H1 (cell line): ENCODE results near the gene NAXD. TPM values are rescaled to one million over a fixed set of nuclear protein-coding genes. Genes with fewer than 3 reads are reported as not detected.

Experiments used
- ATF3 ChIP-seq: IDR thresholded peaks from 2 replicates; pipeline ENCODE4 v1.6.1; 2011; ENCODE audit warnings: low read depth, mild to moderate bottlenecking, low read length; ENCODE audit not compliant: insufficient read depth
- BACH1 ChIP-seq: IDR thresholded peaks from 2 replicates; pipeline ENCODE4 v1.6.1; 2012; ENCODE audit warnings: low read length, improper control_type of control experiment
- CHD2 ChIP-seq: IDR thresholded peaks from 2 replicates; pipeline ENCODE4 v1.6.1; 2012; ENCODE audit warnings: low read length, improper control_type of control experiment
- CHD7 ChIP-seq: fragments of 300-600 bp; sonication (generic); IDR thresholded peaks from 2 replicates; pipeline ENCODE4 v1.7.1; 2012; ENCODE audit warnings: low read length, moderate library complexity, mild to moderate bottlenecking, inconsistent platforms; ENCODE audit not compliant: insufficient replicate concordance
- POLR2A ChIP-seq, 2 experiments: IDR thresholded peaks; 1 replicate in 1 of 2; 2 replicates in 1 of 2; pipeline ENCODE4 v1.6.1; 2011; ENCODE audit warnings: low read depth in 2 of 2, low read length in 2 of 2, mild to moderate bottlenecking in 2 of 2; ENCODE audit errors: control extremely low read depth in 1 of 2
- SIX5 ChIP-seq: IDR thresholded peaks from 2 replicates; pipeline ENCODE4 v1.6.1; 2011; ENCODE audit warnings: mild to moderate bottlenecking, low read depth, low read length
- SP1 ChIP-seq: IDR thresholded peaks from 2 replicates; pipeline ENCODE4 v1.6.1; 2011; ENCODE audit warnings: low read depth, low read length
- SUZ12 ChIP-seq: fragments of 200-600 bp; sonication (generic); IDR thresholded peaks from 2 replicates; pipeline ENCODE4 v1.6.1; 2012; ENCODE audit warnings: mild to moderate bottlenecking, inconsistent platforms, low read length, moderate library complexity, mixed read lengths
- TCF12 ChIP-seq: IDR thresholded peaks from 2 replicates; pipeline ENCODE4 v1.6.1; 2011; ENCODE audit warnings: low read depth, mild to moderate bottlenecking, low read length
- polyA plus RNA-seq, 7 experiments: library from polyadenylated mRNA; depleted of rRNA in 3 of 7; stranded (reverse) in 5 of 7; unstranded in 2 of 7; fragments of >200 nt in 5 of 7; fragments of 200-250 nt in 2 of 7; gene quantifications; 1 replicate in 5 of 7; 2 replicates in 1 of 7; 4 replicates in 1 of 7; pipeline versions ENCODE4 v1.2.1 to v1.2.3, GENCODE V29; 2011 to 2013; ENCODE audit warnings: missing spikeins in 2 of 7, mixed read lengths in 2 of 7
- total RNA-seq: library from RNA; stranded (reverse); fragmentation: NEBNext Ultra II Directional; extraction: Animal tissue kit (Norgen Biotek cat#: 25700); gene quantifications from 2 replicates; pipeline ENCODE4 v1.2.1, GENCODE V29; 2021

The NAXD gene
- total and polyA plus RNA-seq, 2 of the 8 experiments (the other 6 are each of a cell fraction or from before 2014, with no cell fraction given), result 25.4 to 35.5 TPM

DNA sequence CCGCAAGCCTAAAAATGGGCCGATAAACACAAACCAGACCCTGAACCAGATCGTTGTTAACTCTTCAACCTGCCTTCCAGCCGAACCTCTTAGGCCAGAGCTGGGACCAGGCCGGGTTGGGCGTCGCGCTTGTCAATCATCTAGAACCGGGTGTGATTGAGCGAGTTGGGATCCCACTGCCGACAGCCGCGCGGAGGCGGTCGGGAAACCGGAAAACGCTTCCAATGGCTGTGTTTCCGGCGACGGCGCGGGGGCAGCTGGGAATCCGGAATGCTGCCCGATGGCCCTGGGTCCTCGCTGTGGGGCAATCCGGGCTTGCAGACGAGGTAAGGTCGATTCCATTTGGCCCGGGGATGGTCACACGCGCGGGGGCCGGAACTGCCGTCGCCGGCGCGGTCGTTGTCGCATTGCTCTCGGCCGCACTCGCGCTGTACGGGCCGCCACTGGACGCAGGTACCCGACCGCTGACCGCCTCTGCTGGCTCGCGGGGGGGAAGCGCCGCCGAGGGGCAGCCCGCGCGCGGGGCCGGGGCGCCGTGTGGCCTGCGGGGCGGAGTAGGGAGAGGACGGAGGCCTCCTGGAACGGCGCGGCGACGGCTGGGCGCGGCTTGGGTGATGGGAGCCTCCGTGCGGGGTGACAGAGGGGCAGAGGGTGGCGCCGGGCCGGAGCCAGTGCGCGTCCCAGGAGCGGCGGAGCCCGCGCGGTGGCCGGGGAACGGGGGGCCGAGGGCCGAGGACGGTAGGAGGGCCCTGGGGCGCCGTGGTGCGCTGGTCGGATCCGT lies at the start of gene NAXD (continued):
- TF ChIP-seq CHD7, result no peak
- TF ChIP-seq SP1, result peak; percentile 81
- peak; percentile 69 for TF ChIP-seq CHD2
- no peak for TF ChIP-seq POLR2A (IDR thresholded peaks at IDR 0.05; ENCODE audit: control extremely low read depth in 1 of 2, low read depth in 2 of 2, low read length in 2 of 2)
- no peak for TF ChIP-seq SUZ12
- no peak for TF ChIP-seq TCF12
- TF ChIP-seq SIX5, result no peak
- TF ChIP-seq ATF3, result no peak
- no peak for TF ChIP-seq BACH1
